ENCODE data around the gene DCAF11. TPM values are rescaled to one million over a fixed set of nuclear protein-coding genes. Genes with fewer than 3 reads are reported as not detected.

The DCAF11 gene
- total and polyA plus RNA-seq, 2 of the 13 experiments (the other 11 are each of a cell fraction or from before 2014, with no cell fraction given): 150 to 257 TPM

GRCh38 chr14:24066496-24067132 lies 48.0 kb upstream of the DCAF11 start (continued):
- TF ChIP-seq, protein P1, sequence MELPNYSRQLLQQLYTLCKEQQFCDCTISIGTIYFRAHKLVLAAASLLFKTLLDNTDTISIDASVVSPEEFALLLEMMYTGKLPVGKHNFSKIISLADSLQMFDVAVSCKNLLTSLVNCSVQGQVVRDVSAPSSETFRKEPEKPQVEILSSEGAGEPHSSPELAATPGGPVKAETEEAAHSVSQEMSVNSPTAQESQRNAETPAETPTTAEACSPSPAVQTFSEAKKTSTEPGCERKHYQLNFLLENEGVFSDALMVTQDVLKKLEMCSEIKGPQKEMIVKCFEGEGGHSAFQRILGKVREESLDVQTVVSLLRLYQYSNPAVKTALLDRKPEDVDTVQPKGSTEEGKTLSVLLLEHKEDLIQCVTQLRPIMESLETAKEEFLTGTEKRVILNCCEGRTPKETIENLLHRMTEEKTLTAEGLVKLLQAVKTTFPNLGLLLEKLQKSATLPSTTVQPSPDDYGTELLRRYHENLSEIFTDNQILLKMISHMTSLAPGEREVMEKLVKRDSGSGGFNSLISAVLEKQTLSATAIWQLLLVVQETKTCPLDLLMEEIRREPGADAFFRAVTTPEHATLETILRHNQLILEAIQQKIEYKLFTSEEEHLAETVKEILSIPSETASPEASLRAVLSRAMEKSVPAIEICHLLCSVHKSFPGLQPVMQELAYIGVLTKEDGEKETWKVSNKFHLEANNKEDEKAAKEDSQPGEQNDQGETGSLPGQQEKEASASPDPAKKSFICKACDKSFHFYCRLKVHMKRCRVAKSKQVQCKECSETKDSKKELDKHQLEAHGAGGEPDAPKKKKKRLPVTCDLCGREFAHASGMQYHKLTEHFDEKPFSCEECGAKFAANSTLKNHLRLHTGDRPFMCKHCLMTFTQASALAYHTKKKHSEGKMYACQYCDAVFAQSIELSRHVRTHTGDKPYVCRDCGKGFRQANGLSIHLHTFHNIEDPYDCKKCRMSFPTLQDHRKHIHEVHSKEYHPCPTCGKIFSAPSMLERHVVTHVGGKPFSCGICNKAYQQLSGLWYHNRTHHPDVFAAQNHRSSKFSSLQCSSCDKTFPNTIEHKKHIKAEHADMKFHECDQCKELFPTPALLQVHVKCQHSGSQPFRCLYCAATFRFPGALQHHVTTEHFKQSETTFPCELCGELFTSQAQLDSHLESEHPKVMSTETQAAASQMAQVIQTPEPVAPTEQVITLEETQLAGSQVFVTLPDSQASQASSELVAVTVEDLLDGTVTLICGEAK (IDR thresholded peaks at IDR 0.05): no peak
- TF ChIP-seq, protein P1 (CRISPR knock-in tag; IDR thresholded peaks at IDR 0.05): peak; percentile 5; the same call in 1 of the 2 replicates
- TF ChIP-seq, protein P2, sequence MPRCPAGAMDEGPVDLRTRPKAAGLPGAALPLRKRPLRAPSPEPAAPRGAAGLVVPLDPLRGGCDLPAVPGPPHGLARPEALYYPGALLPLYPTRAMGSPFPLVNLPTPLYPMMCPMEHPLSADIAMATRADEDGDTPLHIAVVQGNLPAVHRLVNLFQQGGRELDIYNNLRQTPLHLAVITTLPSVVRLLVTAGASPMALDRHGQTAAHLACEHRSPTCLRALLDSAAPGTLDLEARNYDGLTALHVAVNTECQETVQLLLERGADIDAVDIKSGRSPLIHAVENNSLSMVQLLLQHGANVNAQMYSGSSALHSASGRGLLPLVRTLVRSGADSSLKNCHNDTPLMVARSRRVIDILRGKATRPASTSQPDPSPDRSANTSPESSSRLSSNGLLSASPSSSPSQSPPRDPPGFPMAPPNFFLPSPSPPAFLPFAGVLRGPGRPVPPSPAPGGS (CRISPR knock-in tag; IDR thresholded peaks at IDR 0.05): no peak
- no peak for TF ChIP-seq HDAC6 (IDR thresholded peaks at IDR 0.05; ENCODE audit: low read depth, low read length)
- TF ChIP-seq, protein P3, sequence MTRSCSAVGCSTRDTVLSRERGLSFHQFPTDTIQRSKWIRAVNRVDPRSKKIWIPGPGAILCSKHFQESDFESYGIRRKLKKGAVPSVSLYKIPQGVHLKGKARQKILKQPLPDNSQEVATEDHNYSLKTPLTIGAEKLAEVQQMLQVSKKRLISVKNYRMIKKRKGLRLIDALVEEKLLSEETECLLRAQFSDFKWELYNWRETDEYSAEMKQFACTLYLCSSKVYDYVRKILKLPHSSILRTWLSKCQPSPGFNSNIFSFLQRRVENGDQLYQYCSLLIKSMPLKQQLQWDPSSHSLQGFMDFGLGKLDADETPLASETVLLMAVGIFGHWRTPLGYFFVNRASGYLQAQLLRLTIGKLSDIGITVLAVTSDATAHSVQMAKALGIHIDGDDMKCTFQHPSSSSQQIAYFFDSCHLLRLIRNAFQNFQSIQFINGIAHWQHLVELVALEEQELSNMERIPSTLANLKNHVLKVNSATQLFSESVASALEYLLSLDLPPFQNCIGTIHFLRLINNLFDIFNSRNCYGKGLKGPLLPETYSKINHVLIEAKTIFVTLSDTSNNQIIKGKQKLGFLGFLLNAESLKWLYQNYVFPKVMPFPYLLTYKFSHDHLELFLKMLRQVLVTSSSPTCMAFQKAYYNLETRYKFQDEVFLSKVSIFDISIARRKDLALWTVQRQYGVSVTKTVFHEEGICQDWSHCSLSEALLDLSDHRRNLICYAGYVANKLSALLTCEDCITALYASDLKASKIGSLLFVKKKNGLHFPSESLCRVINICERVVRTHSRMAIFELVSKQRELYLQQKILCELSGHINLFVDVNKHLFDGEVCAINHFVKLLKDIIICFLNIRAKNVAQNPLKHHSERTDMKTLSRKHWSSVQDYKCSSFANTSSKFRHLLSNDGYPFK (CRISPR knock-in tag; IDR thresholded peaks at IDR 0.05; ENCODE audit: borderline replicate concordance): peak; percentile 49; the same call in 1 of the 2 replicates
- no peak for TF ChIP-seq ZNF652 (CRISPR knock-in tag; IDR thresholded peaks at IDR 0.05; ENCODE audit: borderline replicate concordance, low read depth)
- no peak for TF ChIP-seq SRSF1 (optimal IDR thresholded peaks at IDR 0.05; ENCODE audit: low read depth, low read length)
